ENCODE data around the gene ZNF473. TPM values are rescaled to one million over a fixed set of nuclear protein-coding genes. Genes with fewer than 3 reads are reported as not detected.

The ZNF473 gene
- total and polyA plus RNA-seq, 2 of the 13 experiments (the other 11 are each of a cell fraction or from before 2014, with no cell fraction given), result 5.8 to 11.9 TPM

DNA sequence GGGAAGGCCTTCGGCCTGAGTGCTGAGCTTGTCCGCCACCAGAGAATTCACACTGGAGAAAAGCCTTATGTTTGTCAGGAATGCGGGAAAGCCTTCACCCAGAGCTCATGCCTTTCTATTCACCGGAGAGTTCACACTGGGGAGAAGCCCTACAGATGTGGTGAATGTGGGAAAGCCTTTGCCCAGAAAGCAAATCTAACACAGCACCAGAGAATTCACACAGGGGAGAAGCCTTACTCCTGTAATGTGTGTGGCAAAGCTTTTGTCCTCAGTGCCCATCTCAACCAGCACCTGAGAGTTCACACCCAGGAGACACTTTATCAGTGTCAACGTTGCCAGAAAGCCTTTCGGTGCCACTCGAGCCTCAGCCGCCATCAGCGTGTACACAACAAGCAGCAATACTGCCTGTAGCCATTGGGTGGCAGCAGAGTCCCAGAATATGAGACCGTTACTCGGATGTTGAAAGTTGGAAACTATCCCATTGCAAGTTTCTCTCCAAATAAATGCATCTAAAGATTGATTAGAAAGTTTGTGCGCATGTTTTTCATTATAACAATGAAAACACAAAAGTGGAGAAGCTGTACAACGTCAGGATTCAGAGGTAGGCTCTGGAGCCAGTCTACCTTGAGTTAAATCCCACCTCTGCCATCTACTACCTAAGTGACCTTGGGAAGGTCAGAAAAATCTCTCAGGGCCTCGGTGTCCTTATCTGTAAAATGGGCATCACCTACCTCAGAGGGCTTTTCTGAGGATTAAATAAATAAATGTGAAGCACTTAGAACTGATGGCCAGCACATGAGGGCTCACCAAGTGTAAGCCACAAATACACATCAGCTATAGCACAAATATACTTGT, 21.1 kb downstream of the ZNF473 start (continued):
- TF ChIP-seq, protein P1, sequence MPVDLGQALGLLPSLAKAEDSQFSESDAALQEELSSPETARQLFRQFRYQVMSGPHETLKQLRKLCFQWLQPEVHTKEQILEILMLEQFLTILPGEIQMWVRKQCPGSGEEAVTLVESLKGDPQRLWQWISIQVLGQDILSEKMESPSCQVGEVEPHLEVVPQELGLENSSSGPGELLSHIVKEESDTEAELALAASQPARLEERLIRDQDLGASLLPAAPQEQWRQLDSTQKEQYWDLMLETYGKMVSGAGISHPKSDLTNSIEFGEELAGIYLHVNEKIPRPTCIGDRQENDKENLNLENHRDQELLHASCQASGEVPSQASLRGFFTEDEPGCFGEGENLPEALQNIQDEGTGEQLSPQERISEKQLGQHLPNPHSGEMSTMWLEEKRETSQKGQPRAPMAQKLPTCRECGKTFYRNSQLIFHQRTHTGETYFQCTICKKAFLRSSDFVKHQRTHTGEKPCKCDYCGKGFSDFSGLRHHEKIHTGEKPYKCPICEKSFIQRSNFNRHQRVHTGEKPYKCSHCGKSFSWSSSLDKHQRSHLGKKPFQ (CRISPR knock-in tag; IDR thresholded peaks at IDR 0.05; ENCODE audit: insufficient replicate concordance), result no peak
- TF ChIP-seq KDM3A (CRISPR knock-in tag; IDR thresholded peaks at IDR 0.05; ENCODE audit: low read depth) (0 out of 2 replicates have a peak, but pooled peaks have one; percentile 48), FOXO1 (CRISPR knock-in tag; IDR thresholded peaks at IDR 0.05) (peak; percentile 42; the same call in 1 of the 2 replicates), CHD4 (IDR thresholded peaks at IDR 0.05; ENCODE audit: borderline replicate concordance, low read length) (peak; percentile 75; the same call in 1 of the 2 replicates), ZNF678 (CRISPR knock-in tag; IDR thresholded peaks at IDR 0.05) (no peak), ZNF44 (CRISPR knock-in tag; IDR thresholded peaks at IDR 0.05) (no peak), GATAD2A (CRISPR knock-in tag; IDR thresholded peaks at IDR 0.05) (0 out of 2 replicates have a peak, but pooled peaks have one; percentile 16), ZNF570 (CRISPR knock-in tag; IDR thresholded peaks at IDR 0.05; ENCODE audit: borderline replicate concordance) (no peak), KLF12 (CRISPR knock-in tag; IDR thresholded peaks at IDR 0.05; ENCODE audit: borderline replicate concordance) (no peak), ZNF788 (CRISPR knock-in tag; IDR thresholded peaks at IDR 0.05; ENCODE audit: borderline replicate concordance) (no peak), POLR2A (IDR thresholded peaks at IDR 0.05; ENCODE audit: insufficient read depth in 1 of 2, low read depth in 2 of 2, low read length in 2 of 2) (no peak), ZNF674 (CRISPR knock-in tag; IDR thresholded peaks at IDR 0.05; ENCODE audit: low read depth) (no peak), CEBPG (CRISPR knock-in tag; IDR thresholded peaks at IDR 0.05) (peak; percentile 42; the same call in 1 of the 2 replicates), ZNF720 (CRISPR knock-in tag; IDR thresholded peaks at IDR 0.05) (no peak), ZNF337 (CRISPR knock-in tag; IDR thresholded peaks at IDR 0.05; ENCODE audit: borderline replicate concordance, low read depth) (no peak), ZNF260 (CRISPR knock-in tag; IDR thresholded peaks at IDR 0.05; ENCODE audit: borderline replicate concordance, low read depth) (no peak), ZBTB38 (CRISPR knock-in tag; IDR thresholded peaks at IDR 0.05) (peak; percentile 20; the same call in 1 of the 2 replicates), SOX5 (CRISPR knock-in tag; IDR thresholded peaks at IDR 0.05; ENCODE audit: borderline replicate concordance) (no peak), SYNCRIP (IDR thresholded peaks at IDR 0.05; ENCODE audit: insufficient read depth, low read depth, low read length) (no peak), SUZ12 (IDR thresholded peaks at IDR 0.05; ENCODE audit: low read depth, low read length) (no peak), MXD4 (CRISPR knock-in tag; IDR thresholded peaks at IDR 0.05) (no peak), ZNF251 (CRISPR knock-in tag; IDR thresholded peaks at IDR 0.05) (no peak), TCF7 (IDR thresholded peaks at IDR 0.05; ENCODE audit: low read depth) (no peak), ZNF296 (CRISPR knock-in tag; conservative IDR thresholded peaks at IDR 0.05) (no peak)
- TF ChIP-seq, protein P2, sequence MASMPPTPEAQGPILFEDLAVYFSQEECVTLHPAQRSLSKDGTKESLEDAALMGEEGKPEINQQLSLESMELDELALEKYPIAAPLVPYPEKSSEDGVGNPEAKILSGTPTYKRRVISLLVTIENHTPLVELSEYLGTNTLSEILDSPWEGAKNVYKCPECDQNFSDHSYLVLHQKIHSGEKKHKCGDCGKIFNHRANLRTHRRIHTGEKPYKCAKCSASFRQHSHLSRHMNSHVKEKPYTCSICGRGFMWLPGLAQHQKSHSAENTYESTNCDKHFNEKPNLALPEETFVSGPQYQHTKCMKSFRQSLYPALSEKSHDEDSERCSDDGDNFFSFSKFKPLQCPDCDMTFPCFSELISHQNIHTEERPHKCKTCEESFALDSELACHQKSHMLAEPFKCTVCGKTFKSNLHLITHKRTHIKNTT (CRISPR knock-in tag; IDR thresholded peaks at IDR 0.05), result no peak
- TF ChIP-seq, protein P3, sequence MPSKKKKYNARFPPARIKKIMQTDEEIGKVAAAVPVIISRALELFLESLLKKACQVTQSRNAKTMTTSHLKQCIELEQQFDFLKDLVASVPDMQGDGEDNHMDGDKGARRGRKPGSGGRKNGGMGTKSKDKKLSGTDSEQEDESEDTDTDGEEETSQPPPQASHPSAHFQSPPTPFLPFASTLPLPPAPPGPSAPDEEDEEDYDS (CRISPR knock-in tag; IDR thresholded peaks at IDR 0.05), result no peak
- TF ChIP-seq, protein P4, sequence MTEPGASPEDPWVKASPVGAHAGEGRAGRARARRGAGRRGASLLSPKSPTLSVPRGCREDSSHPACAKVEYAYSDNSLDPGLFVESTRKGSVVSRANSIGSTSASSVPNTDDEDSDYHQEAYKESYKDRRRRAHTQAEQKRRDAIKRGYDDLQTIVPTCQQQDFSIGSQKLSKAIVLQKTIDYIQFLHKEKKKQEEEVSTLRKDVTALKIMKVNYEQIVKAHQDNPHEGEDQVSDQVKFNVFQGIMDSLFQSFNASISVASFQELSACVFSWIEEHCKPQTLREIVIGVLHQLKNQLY (CRISPR knock-in tag; IDR thresholded peaks at IDR 0.05), result no peak
- TF ChIP-seq, protein P5, sequence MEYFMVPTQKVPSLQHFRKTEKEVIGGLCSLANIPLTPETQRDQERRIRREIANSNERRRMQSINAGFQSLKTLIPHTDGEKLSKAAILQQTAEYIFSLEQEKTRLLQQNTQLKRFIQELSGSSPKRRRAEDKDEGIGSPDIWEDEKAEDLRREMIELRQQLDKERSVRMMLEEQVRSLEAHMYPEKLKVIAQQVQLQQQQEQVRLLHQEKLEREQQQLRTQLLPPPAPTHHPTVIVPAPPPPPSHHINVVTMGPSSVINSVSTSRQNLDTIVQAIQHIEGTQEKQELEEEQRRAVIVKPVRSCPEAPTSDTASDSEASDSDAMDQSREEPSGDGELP (IDR thresholded peaks at IDR 0.05; ENCODE audit: borderline replicate concordance, low read depth), result no peak
